Measurements from ENCODE around the gene AKIRIN1.
"Not testable (repeated sequence)": the region's sequence is repeated elsewhere in the genome, so short reads cannot be mapped to it uniquely, and the experiment has no call there.

Gene AKIRIN1

DNA sequence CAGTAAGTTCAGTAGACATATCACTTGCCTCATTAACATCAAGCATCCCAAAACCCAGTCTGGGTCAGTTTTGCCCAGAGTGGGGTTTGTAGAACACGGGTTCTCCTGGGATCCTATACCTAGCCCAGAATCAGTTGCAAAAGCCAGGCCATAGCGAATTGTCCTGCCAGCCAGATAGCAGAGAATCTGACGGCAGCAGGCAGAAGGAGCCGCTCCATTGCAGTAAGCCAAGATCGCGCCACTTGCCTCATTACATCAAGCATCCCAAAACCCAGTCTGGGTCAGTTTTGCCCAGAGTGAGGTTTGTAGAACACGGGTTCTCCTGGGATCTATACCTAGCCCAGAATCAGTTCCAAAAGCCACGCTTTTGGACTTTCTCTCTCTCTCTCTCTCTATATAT is 54.2 kb downstream of the AKIRIN1 start:
- DNase-seq (ENCODE audit: low spot score): no peak

DNA sequence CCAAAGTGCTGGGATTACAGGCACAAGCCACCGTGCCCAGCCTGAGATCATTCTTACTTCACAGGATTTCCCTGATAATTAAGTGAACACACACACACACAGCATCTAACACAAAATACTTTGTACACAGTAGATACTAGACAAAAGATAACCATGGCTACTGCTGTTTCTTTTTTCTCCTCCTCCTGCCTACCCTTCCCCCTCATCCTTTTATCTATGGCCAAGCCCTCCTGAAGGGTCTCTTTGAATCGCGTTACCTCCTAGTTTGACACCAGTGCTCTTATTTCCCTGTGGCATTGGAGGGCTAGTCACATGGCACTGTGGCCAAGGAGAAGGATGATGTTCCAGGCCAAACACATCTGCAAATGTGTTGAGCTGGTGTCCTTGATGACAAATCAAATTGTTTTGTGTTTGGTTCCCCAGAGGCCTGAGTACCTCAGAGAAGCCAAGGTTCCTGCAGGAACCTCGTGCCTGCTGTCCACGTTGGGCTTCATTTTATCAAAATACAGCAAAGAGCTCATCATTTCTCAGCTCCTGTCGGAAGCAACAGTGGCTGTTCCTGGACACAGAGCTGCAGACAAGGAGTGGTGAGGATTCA is 55.6 kb downstream of the AKIRIN1 start:
- no peak for DNase-seq (ENCODE audit: low spot score)

DNA sequence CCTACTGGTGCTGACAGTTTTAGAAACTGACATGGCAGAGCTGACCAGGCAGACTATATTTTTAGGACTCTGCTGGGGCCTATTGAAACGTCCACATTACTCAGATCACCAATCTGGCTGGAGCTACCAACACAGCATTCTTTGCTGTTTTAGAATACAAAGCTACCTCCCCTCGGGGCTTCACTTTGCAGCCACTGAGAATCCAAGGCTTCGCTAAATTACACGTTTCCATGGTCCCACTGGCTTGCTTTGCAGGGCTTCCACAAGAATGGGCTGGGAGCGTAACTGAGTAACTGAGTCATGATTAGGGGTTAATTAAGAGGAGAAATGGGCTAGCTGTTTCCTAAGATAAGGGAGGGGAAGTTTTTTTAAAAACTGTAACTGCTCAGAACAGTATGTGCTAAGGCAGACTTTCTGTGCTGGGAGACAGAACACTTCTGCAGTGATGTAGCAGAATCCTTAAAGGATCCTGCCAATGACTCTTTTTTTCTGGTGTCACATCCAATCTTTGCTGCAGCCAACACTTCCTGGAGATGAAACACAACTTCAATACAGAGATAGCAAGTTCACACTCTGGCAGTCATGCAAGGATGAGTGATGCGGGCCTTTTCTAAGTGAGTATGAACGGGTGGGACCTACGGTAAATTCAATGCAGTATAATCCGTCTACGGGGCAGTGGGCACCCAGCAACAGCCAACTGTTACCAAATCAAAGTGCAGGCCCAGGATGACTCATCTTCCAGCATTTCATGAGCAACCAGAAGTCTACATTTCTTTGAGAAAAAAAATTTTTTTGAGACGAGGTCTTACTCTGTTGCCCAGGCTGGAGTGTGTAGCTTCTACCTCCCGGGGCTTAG is 56.5 kb downstream of the AKIRIN1 start:
- no peak for DNase-seq (ENCODE audit: low spot score)

DNA sequence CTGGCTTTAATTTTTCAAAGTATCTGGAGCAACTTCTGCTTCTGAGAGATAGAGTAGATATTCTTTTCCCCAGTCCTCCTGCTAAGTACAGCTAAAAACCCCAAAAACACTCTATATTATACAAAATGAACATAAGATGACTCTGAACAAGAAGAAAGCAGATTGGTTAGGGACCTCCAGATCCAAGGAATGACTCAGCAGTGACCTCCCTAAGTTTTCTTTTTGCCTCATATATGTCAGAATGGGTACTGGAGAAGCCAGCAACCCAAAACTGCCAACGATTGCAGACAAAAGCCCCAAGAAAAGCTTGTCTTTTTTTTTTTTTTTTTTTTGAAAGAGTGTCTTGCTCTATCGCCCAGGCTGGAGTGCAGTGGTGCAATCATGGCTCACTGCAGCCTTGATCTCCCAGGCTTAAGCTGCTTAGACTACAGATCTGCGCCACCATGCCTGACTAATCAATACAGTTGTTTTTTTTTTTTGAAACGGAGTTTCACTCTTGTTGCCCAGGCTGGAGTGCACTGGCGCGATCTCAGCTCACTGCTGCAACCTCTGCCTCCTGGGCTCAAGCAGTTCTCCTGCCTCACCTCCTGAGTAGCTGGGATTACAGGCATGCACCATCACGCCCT is 57.8 kb downstream of the AKIRIN1 start:
- no peak for DNase-seq (ENCODE audit: low spot score)

DNA sequence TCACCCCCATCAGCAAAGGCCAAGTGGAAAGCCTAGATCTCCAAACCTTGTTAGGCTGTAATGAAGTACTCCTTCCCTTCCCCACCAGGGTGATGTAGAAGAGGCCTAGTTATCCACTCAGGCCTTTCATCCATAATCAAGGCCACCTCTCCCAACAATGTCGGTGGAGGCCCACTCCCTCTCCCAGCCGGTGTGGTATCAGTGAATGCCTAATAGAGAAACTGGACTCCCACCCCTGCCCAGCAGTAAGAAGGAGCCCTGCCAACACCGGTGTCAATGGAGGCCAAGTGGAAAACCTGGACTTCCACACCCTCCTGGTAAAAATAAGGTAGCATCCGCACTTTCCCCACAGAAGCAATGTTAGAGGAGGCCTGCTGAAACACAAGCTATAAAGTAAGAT is 58.9 kb downstream of the AKIRIN1 start:
- DNase-seq (ENCODE audit: low spot score): no peak

DNA sequence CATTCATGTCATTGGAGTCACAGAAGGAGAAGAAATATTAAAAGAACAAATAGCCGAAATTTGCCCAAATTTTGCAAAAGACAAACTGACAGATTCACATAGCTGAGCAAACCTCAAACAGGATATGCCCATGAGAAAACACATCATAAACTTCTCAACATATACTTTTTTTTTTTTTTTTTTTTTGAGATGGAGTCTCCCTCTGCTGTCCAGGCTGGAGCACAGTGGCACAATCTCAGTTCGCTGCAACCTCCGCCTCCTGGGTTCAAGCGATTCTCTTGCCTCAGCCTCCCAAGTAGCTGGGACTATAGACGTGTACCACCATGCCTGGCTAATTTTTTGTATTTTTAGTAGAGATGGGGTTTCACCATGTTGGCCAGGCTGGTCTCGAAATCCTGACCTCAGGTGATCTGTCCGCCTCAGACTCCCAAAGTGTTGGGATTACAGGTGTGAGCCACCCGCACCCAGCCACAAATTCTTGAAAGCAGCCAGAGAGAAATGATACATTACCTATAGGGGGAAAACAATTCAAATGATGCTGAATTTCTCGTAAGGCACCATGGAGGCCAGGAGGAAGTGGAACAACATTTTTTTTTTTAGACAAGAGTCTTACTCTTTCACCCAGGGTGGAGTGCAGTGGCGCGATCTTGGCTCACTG is 60.2 kb downstream of the AKIRIN1 start:
- DNase-seq (ENCODE audit: low spot score): not testable (repeated sequence)

DNA sequence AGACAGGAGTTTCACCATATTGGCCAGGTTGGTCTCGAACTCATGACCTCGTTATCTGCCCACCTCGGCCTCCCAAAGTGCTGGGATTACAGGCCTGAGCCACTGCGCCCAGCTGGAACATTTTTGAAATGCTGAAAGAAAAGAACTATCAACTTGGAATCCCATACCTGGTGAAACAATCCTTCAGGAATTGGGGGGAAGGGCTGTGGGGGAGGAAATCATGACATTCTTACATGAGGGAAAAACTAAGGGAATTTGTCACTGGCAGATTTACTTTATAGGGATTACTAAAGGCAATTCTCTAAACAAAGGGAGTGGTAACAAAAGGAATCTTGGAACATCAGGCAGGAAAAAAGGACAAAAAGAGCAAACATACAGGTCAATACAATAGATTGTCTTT is 60.9 kb downstream of the AKIRIN1 start:
- DNase-seq (ENCODE audit: low spot score): no peak

DNA sequence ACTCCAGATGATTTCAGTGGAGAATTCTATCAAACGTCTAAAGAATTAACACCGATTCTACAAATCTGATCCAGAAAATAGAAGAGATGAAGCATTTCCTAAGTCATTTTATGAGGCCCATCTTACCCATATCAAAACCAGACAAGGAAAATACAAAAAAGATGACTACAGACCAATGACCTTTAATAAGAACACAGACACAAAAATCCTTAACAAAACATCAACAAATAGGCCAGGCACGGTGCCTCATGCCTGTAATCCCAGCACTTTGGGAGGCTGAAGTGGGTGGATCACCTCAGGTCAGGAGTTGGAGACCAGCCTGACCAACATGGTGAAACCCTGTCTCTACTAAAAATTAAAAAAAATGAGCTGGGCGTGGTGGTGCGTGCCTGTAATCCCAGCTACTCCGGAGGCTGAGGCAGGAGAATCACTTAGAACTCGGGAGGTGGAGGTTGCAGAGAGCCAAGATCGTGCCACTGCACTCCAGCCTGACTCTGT is 64.2 kb downstream of the AKIRIN1 start:
- not testable (repeated sequence) for DNase-seq (ENCODE audit: low spot score)
